ENCODE results near the gene OAS3. TPM values are rescaled to one million over a fixed set of nuclear protein-coding genes. Genes with fewer than 3 reads are reported as not detected.

OAS3 gene
- total RNA-seq, 1 experiment from 2014 or later: 29.5 TPM

DNA sequence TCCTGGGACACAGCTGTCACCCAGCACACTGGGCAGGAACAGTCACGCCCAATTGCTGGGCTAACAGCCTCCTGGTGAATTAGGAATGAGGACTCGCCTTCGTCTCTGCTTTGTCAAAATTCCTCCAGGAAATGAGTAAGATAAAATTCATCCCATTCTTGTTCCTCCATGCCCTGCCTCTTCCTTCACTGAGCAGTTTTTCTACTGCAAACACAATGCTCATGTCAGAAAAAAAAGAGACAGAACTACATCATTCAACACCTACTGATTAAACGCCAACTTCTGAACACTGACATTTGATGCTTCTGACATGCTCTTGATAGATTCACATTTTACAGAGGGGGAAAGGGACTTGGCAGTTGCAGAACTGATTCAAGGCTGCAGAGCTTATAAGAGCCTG lies 80.8 kb downstream of the OAS3 start (continued):
- TF ChIP-seq ZNF274 (IDR thresholded peaks at IDR 0.05; ENCODE audit: low read depth, low read length) (no peak), EZH2 (IDR thresholded peaks at IDR 0.05) (no peak), TCF7L2 (IDR thresholded peaks at IDR 0.05; ENCODE audit: borderline replicate concordance, extremely low read depth, insufficient read depth, insufficient read length) (no peak), CBX3 (IDR thresholded peaks at IDR 0.05; ENCODE audit: low read depth) (no peak), RAD21 (IDR thresholded peaks at IDR 0.05; ENCODE audit: low read depth) (no peak)

DNA sequence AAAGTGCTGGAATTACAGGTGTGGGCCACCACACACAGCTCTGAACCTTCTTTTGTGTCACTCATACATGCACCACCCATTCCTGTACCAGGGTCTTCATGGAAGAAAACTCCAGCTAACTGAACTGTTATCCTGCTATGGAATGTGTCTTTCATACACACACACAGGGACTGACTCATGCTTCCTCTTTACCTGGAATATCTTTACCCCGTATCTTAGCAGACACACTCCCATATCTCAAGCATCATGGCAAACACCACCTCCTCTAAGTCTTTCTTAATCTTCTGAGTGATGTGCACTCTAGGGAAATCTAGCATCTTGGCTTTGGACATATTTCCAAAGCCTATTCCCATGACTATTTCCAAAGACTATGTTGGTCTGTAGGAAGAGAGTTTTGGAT lies 83.2 kb downstream of the OAS3 start:
- no peaks in the 10 kb centered on the region for H3K79me2 ChIP-seq (ENCODE audit: insufficient read depth, low read length)
- intact Hi-C loops (cut with micrococcal nuclease): no loop called here
- RAD21 ChIA-PET (ENCODE audit: low non-redundant PET in 1 of 2, low total read pairs in 2 of 2, uncharacterized antibody in 2 of 2, unreplicated experiment in 2 of 2): no interaction called here
- no peaks in the 10 kb centered on the region for H4K20me1 ChIP-seq (ENCODE audit: insufficient read depth)
- no peak for ATAC-seq
- no peaks in the 10 kb centered on the region for H3K27me3 ChIP-seq (ENCODE audit: insufficient read depth, low read length)
- no peaks in the 10 kb centered on the region for H3K9me2 ChIP-seq (ENCODE audit: insufficient read depth)
- TF ChIP-seq JUND (IDR thresholded peaks at IDR 0.05) (no peak), RAD21 (IDR thresholded peaks at IDR 0.05; ENCODE audit: low read depth) (no peak), ELF1 (IDR thresholded peaks at IDR 0.05; ENCODE audit: borderline replicate concordance, low read depth) (no peak), SRF (IDR thresholded peaks at IDR 0.05; ENCODE audit: low read depth) (no peak), CEBPB (IDR thresholded peaks at IDR 0.05; ENCODE audit: low read depth) (no peak), EZH2phosphoT487 (IDR thresholded peaks at IDR 0.05; ENCODE audit: borderline replicate concordance) (no peak), CBX3 (IDR thresholded peaks at IDR 0.05; ENCODE audit: low read depth) (no peak), FOSL1 (IDR thresholded peaks at IDR 0.05; ENCODE audit: low read depth) (no peak)
- TF ChIP-seq, protein P1, sequence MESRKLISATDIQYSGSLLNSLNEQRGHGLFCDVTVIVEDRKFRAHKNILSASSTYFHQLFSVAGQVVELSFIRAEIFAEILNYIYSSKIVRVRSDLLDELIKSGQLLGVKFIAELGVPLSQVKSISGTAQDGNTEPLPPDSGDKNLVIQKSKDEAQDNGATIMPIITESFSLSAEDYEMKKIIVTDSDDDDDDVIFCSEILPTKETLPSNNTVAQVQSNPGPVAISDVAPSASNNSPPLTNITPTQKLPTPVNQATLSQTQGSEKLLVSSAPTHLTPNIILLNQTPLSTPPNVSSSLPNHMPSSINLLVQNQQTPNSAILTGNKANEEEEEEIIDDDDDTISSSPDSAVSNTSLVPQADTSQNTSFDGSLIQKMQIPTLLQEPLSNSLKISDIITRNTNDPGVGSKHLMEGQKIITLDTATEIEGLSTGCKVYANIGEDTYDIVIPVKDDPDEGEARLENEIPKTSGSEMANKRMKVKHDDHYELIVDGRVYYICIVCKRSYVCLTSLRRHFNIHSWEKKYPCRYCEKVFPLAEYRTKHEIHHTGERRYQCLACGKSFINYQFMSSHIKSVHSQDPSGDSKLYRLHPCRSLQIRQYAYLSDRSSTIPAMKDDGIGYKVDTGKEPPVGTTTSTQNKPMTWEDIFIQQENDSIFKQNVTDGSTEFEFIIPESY (IDR thresholded peaks at IDR 0.05; ENCODE audit: extremely low read depth, insufficient replicate concordance, low read length): no peak
- TF ChIP-seq, protein P2, sequence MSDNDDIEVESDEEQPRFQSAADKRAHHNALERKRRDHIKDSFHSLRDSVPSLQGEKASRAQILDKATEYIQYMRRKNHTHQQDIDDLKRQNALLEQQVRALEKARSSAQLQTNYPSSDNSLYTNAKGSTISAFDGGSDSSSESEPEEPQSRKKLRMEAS (IDR thresholded peaks at IDR 0.05): no peak
- H2AFZ ChIP-seq (ENCODE audit: low read depth, low read length, poor library complexity, severe bottlenecking): no peak overlapping the region
- H3K4me1 ChIP-seq (ENCODE audit: control insufficient read depth in 1 of 2, insufficient read depth in 2 of 2, low read length in 2 of 2): peaks cover 0 to 7% of the 10 kb centered on the region in 2 experiments; a peak in 2 of 4 replicates
- DNase-seq (ENCODE audit: low read depth, low spot score): no peak
- H3K9ac ChIP-seq (ENCODE audit: low read length): no peak overlapping the region
- no peak overlapping the region for H3K27ac ChIP-seq (ENCODE audit: low read depth, low read length)
- H3K4me3 ChIP-seq (replicated peaks in 1 of 2; ENCODE audit: low read depth in 1 of 2, low read length in 2 of 2): no peak overlapping the region
- no peaks in the 10 kb centered on the region for H3K36me3 ChIP-seq (ENCODE audit: control insufficient read depth in 1 of 2, insufficient read depth in 2 of 2, low read length in 2 of 2)
- CTCF ChIA-PET: no interaction called here
- no TSS peak for BruUV-seq (replicated peaks)
- POLR2A ChIA-PET: no interaction called here
- no peaks in the 10 kb centered on the region for H3K9me3 ChIP-seq (ENCODE audit: control insufficient read depth in 1 of 2, insufficient read depth in 1 of 2, low read depth in 1 of 2, low read length in 2 of 2)
- H3K4me2 ChIP-seq (ENCODE audit: low read length): no peak overlapping the region

Other genes starting within 250 kb of the OAS3 start
- 0.52 TPM for gene RPH3A, start 146.7 kb upstream of the OAS3 start, total RNA-seq (2021; ENCODE audit: unreplicated experiment)
- 0.64 TPM for gene OAS1, start 31.5 kb upstream of the OAS3 start, total RNA-seq (2021; ENCODE audit: unreplicated experiment)
- 0.30 TPM for gene OAS2, start 40.0 kb downstream of the OAS3 start, total RNA-seq (2021; ENCODE audit: unreplicated experiment)
- gene DTX1, start 118.3 kb downstream of the OAS3 start, total RNA-seq (2021; ENCODE audit: unreplicated experiment): not detected
- gene RASAL1, start 197.3 kb downstream of the OAS3 start, total RNA-seq (2021; ENCODE audit: unreplicated experiment): 16.0 TPM
- gene CFAP73, start 211.2 kb downstream of the OAS3 start, total RNA-seq (2021; ENCODE audit: unreplicated experiment): 0.34 TPM
- gene DDX54, start 247.0 kb downstream of the OAS3 start, total RNA-seq (2021; ENCODE audit: unreplicated experiment): 110 TPM
- 20.7 TPM for gene RITA1, start 247.2 kb downstream of the OAS3 start, total RNA-seq (2021; ENCODE audit: unreplicated experiment)